ENCODE measurements around the gene RGN.
"Not testable (repeated sequence)": the region's sequence is repeated elsewhere in the genome, so short reads cannot be mapped to it uniquely, and the experiment has no call there.

RGN gene

GRCh38 chrX:47078129-47079043 lies at the start of gene RGN:
Gene RGN (plus strand): TSS chrX:47078443. CDS start chrX:47081145, 2,702 bp downstream.
- DNase-seq (ENCODE audit: low read depth in 2 of 2): no peak

- no peak for DNase-seq (ENCODE audit: low read depth in 2 of 2)
Observed at GRCh38 chrX:47030339-47030738, 47.9 kb upstream of the RGN start.

- no peak for DNase-seq (ENCODE audit: low read depth in 2 of 2)
Observed at GRCh38 chrX:47047989-47048388, 30.3 kb upstream of the RGN start.

- DNase-seq (ENCODE audit: low read depth in 2 of 2): no peak
Observed at GRCh38 chrX:47059142-47059874, 18.9 kb upstream of the RGN start.

DNA sequence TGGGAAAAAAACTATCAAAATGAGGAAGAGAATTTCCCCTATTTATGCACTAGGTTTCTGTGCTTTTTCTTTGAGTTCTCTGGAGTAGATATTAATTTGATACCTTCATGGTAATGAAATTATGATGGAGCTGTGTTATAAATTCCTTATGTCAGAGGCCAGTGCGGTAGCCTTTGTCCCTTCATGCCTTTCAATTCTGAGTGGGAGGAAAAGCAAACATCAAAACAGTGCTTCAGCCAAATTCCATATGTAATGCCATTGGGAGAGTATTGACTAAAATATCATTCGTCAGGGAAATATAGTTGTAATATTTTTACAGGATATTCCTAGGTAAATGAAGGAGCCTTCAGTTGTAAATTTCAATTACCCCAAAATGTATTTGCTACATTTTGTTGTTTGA lies 17.5 kb upstream of the RGN start:
- no peak for DNase-seq (ENCODE audit: low read depth in 2 of 2)

DNA sequence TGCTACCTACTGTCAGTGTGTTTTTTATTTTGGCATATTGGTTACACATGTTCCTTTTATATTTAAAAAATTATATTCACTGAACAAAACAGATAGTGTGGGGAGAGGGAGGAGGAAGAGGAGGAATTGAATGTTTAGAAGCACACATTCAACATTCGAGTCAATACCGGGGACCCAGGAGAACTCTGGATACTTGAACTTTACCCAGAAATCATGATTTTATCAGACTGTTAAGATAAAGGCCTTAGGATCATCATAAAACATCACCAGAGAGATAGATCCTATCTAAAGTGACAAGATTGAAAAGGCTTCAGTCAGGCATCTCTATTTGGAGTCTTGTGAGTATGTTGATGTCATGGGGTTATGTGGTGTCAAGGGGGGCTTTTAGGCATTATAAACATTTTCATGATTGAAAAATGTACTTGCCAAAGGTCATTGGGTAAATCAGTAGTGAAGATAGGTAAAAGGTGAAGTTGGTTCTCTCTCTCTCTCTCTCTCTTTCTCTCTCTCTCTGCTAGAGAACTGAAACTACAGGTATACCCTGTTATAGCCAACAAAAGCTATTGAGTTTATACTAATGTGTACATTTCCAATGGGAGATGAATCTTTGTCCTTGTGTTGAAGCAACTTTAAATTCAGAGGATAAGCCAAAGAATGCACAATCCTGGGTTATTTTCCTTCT lies 16.9 kb upstream of the RGN start:
- DNase-seq (ENCODE audit: low read depth in 2 of 2): no peak

DNA sequence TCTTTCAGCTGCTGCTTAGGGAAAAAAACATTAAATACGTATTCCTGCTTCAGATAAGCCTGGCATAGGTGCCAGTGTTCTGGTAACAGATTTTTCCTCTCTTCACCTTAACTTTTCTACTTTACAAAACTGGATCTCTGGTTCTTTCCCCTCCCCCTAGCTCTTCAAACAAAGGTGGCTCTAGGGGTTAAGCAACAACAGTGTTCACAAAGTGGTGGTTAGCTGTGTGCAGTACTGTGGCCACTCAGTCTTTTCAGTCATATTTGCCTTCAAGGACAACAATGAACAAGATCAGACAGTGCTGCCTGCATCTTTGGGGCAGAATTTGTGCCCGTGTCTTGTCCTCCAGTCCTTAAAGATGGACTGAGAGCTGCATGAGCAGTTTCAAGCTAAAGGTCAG lies 15.1 kb upstream of the RGN start:
- DNase-seq (ENCODE audit: low read depth in 2 of 2): no peak

- DNase-seq (ENCODE audit: low read depth in 2 of 2): no peak
Observed at GRCh38 chrX:47068214-47068613, 10.0 kb upstream of the RGN start.

GRCh38 chrX:47068720-47069119 lies 9.5 kb upstream of the RGN start:
- DNase-seq (ENCODE audit: low read depth in 2 of 2): no peak

GRCh38 chrX:47080215-47080914 lies 2.1 kb downstream of the RGN start:
- DNase-seq (ENCODE audit: low read depth in 2 of 2): no peak

DNA sequence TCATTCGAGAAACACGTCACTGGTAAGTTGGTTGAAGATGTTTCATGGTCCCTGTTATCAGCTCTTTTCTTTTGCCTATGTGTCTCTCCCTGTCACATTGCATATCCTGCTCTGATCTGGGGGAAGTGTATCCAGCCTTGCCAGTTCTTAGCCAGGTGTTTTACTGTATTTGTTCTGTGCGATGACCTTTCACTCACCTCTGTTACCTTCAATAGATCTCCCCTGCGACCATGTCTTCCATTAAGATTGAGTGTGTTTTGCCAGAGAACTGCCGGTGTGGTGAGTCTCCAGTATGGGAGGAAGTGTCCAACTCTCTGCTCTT lies 2.6 kb downstream of the RGN start:
- DNase-seq (ENCODE audit: low read depth in 2 of 2): no peak

DNA sequence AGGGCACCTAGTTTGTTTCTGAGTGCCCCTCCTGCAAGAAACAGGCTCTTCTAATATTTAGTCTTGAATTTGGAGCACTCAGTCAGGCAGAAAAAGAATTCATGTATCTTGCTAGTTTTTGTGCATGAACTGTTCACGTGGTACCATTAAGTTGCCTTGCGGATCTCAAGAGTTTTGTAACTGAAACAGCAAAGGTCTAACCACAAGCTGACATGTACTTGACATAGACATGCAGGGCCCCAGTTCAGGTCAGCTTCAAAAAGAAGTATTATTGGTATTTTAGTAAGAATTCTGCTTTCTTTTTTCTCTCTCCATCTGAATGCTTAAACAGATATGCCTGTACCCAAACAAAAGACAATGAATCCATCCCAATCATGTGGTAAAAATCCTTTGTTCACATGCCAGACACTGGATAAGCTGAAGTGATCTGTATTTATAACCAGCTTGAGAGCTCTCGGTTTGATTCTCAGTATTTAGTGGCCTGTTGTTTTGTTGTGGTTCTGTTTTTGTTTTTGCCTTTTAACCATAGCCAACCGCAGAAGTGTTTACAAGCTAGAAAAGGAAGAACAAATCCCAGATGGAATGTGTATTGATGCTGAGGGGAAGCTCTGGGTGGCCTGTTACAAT lies 13.0 kb downstream of the RGN start:
- no peak for DNase-seq (ENCODE audit: low read depth in 2 of 2)

- DNase-seq (ENCODE audit: low read depth in 2 of 2): no peak
Observed at GRCh38 chrX:47093248-47093647, 15.0 kb downstream of the RGN start.

- DNase-seq (ENCODE audit: low read depth in 2 of 2): no peak
Observed at GRCh38 chrX:47093860-47094259, 15.6 kb downstream of the RGN start.

DNA sequence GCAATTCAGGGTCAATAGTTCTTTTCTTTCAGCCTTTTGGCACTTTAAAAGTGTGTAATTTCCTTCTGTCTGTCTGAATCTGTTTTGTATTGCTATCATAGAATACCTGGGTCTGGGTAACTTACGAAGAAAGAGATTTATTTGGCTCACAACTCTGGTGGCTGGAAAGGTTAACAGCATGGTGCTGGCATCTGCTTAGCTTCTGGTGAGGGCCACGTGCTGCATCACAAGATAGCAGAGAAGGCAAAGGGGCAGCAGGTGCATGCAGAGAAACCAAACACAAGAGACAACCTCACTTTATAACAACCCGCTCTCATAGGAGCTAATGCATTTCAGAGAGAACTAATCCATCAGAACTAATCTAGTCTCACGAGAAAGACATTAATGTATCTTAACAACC lies 18.8 kb downstream of the RGN start:
- no peak for DNase-seq (ENCODE audit: low read depth in 2 of 2)

GRCh38 chrX:47098338-47099094 lies 20.3 kb downstream of the RGN start:
- no peak for DNase-seq (ENCODE audit: low read depth in 2 of 2)

- no peak for DNase-seq (ENCODE audit: low read depth in 2 of 2)
Observed at GRCh38 chrX:47101206-47101605, 23.0 kb downstream of the RGN start.

GRCh38 chrX:47110936-47111615 lies 32.8 kb downstream of the RGN start:
- DNase-seq (ENCODE audit: low read depth in 2 of 2): not testable (repeated sequence)

DNA sequence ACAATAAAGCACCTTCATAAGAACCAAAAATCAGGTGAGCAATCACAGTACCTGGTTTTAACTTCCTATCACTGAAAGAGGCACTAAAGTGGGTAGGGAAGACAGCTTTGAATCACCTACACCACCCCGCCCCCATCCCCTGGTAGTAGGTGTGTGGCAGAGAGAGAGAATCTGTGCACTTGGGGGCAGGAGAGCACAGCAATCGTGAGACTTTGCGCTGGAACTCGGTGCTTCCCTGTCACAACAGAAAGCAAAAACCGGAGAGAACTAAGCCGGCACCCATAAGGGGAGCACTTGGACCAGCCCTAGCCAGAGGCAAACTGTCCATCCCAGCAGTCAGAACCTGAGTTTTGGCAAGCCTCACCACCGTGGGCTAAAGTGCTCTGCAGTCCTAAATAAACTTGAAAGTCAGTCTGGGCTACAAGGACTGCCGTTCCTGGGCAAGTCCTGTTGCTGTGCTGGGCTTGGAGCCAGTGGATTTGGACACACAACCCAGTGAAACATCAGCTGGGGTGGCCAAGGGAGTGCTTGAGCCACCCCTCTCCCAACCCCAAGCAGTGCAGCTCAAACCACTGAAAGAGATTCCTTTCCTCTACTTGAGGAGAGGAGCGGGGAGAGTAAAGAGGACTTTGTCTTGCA lies 34.2 kb downstream of the RGN start:
- no peak for DNase-seq (ENCODE audit: low read depth in 2 of 2)

Measured in stimulated activated CD8-positive, alpha-beta memory T cell treated with anti-CD3 and anti-CD28 coated beads, Interleukin-2, amount 100 ng/mL, for 1 hour (primary cell).